ENCODE results near the gene AKT2. TPM values are rescaled to one million over a fixed set of nuclear protein-coding genes. Genes with fewer than 3 reads are reported as not detected.

The AKT2 gene
- total and polyA plus RNA-seq, 2 of the 8 experiments (the other 6 are each of a cell fraction or from before 2014, with no cell fraction given), result 151 to 183 TPM

DNA sequence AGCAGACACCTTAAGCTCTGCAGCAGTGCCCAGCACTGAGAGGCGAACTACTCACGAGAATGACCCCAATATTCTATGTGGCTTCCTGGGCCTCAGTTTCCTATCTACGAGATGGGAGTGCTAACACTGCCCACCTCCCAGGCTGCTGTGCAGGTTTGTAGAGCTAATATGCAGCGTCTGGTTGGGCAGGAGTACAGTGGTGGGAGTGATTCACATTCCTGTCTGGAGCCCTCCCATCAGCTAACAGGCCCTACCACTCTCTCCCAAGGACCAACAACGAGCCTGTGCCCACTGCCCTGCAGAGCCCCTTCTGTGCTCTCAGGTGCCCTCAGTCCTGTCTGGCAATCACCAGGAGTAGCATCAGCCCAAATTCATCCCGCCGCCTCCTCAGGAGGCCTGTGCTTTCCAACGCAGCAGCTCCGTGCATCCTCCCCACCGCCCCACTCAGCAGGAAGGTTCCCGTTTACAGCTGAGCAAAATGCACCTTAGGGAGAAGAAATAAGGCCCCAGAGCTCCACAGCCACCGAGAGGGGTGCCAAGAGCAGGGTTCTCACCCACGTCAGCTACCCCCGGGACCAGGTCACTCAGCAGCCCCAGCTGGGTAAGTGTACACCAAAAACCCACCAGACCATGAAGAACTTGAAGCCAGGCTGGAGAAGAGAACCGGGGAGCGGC lies 6.6 kb downstream of the AKT2 start (continued):
- TF ChIP-seq HDAC6 (IDR thresholded peaks at IDR 0.05; ENCODE audit: low read depth, low read length), result no peak

All from H1 (cell line).